HG03097 (cell line): ENCODE measurements around the gene ZNF883.

Source experiments
- ATAC-seq: cut with Tn5 transposase; IDR thresholded peaks from one replicate; pipeline ENCODE4 v1.9.1; 2021; ENCODE audit not compliant: unreplicated experiment, low FRiP score

Gene ZNF883

DNA sequence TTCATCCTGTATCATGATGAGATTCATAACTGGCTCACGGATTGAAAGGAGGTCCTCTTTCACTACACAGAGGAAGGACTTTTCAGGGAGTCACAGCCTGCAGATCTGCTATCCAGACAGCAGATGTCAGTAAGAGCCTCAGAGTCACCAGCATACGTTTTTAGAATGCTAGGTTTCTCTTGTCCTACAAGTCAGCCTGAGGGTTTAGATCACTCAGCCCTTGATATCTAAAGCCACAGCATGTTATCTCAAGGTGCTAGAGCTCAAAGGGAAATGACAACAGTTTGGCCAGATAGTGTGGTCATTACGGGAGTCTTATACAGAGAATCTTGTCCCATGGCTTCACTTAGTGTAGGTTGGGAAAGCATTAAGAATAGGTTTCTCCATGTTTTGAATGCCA, 90.4 kb downstream of the ZNF883 start:
- ATAC-seq, result no peak

- no peak for ATAC-seq
Observed at GRCh38 chr9:112917987-112918362, 94.0 kb downstream of the ZNF883 start.

DNA sequence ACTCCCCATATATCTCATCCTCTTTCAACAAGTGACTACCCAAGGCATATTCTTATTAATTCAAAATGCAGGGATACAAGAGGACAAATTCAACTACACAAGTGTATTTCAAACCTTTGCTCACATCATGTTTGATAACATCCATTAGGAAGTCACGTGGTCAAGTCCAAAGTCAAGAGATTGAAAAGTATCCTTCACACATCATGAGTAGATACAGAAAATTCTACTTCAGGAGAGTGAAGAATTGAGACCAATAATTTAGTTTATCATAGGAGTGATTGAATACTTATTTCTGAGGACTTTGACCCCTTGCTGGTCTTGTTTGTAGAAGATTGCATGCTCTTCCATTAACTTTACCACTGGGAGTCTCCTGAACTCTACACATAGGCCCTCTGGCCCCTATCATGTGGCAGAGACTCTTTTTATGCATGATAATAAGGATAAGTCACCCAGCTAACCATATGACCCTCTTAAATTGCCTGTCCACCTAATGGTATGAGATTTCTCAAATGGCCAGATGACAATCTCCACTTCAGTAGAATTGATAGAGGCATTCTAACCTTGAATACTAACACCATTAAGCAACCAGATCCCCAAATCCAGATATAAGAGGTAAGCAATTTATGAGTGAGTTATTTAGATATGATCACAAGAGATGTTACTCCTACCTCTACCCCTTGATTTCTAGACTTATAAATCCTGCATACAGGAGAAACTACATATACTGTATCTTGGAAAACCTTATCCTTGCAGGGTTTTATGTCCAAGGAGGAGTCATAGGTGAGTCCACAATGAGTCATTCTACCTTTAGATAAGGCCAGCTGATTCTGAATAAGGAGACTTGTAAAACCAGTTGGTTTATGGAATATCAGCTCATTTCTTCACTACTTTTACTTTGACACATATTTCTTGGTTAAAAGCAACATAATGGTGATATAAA, 94.7 kb downstream of the ZNF883 start:
- ATAC-seq, result no peak

- no peak for ATAC-seq
Observed at GRCh38 chr9:112914524-112914923, 97.5 kb downstream of the ZNF883 start.

DNA sequence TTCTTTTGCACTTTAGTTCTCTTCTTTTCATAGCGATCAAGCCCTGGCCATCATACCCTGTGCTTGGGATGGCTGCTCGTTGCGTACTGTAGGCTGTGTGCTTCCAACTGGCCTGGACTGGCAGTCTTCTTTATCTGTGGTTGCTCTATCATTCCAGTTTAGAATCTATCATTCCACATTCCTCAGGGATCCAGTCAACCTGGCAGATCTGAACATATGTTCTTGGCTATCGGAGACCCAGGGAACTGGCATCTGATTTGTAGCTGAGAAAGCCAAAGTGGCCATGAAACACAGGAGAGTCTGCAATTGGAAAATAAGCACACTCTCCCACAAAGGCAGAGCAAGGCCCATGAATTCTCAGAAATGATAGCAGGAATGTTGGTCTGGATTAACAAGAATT, 98.7 kb downstream of the ZNF883 start:
- ATAC-seq, result no peak

GRCh38 chr9:112912636-112913035, 99.4 kb downstream of the ZNF883 start:
- ATAC-seq, result no peak

DNA sequence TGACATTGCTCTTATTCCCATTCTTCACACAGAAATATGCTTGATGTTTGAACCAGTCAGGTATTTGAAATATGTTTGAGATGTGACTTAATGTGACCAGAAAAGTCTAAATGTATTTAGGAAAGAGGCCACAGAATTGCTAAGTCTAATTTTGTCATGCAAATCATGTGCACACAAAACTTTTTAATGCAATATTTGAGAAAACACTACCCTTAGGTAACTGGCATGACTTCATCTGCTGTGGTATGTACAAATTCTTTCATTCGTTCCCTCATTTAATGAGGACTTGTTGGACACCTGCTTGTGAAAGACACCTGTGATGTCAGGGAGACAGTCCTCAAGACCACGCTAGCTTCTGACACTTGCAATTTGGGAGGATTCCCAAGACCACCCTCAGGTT, 100.3 kb downstream of the ZNF883 start:
- no peak for ATAC-seq
